ENCODE results near the gene MEGF6. TPM values are rescaled to one million over a fixed set of nuclear protein-coding genes. Genes with fewer than 3 reads are reported as not detected.

MEGF6 gene
- total and polyA plus RNA-seq, 2 of the 8 experiments (the other 6 are each of a cell fraction or from before 2014, with no cell fraction given): 4.1 to 14.8 TPM

DNA sequence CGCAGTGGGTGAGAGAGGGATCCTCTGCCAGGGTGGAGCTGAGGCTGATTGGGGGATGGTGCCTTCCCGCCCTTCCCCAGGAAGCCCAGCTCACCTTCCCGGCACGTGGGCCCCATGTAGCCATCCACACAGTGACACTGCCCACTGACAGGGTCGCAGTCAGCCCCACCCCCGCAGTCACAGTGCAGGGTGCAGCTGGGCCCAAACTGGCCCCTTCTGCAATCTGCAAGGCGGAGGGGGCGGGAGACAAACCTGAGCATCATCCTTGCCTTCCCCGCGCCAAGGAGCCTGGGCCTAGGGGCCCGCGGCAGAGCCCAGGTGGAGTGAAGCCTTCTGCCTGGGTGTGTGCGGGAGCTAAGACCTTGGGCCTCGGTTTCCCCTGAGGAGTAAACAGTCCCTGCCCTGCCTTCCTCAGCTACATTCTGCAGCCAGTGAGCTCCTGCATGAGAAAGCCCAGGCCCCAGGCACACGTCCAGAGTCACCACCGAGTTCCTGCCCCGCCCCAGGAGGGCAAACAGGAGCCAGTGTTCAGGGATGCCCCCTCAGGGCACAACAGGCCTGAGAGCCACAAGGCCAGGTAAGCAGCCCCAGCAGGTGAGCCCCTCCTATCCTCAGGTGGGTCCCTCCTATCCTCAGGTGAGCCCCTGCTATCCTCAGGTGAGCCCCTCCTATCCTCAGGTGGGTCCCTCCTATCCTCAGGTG is 118.6 kb downstream of the MEGF6 start (continued):
- no peak for TF ChIP-seq SRF (IDR thresholded peaks at IDR 0.05; ENCODE audit: low read depth, low read length)
- no peak for TF ChIP-seq SUZ12 (IDR thresholded peaks at IDR 0.05; ENCODE audit: low read length)
- no peak for TF ChIP-seq CBX8 (IDR thresholded peaks at IDR 0.05; ENCODE audit: borderline replicate concordance, low read depth, low read length)
- TF ChIP-seq KDM4A (IDR thresholded peaks at IDR 0.05; ENCODE audit: low read depth, low read length, severe bottlenecking): no peak
- no peak for TF ChIP-seq SIN3A (conservative IDR thresholded peaks at IDR 0.05 in 1 of 2, IDR thresholded peaks at IDR 0.05 in 1 of 2; ENCODE audit: low read depth in 1 of 2, low read length in 2 of 2)
- no peak for TF ChIP-seq GABPA (IDR thresholded peaks at IDR 0.05; ENCODE audit: borderline replicate concordance, insufficient read depth, low read length)
- no peak for TF ChIP-seq JUN (IDR thresholded peaks at IDR 0.05; ENCODE audit: low read depth, low read length)
- no peak for TF ChIP-seq TAF7 (optimal IDR thresholded peaks at IDR 0.05; ENCODE audit: borderline replicate concordance, low read depth, low read length)

Measured in H1 (cell line).